HL-60 (cell line): Measurements from ENCODE around the gene PPP1R9A.

Source experiments
- DNase-seq, 2 experiments: peaks; one replicate each; pipeline ENCODE4 v3.0.0-alpha.2; 2010 to 2020; ENCODE audit warnings: low read depth in 1 of 2, low spot score in 1 of 2
- H3K27ac ChIP-seq: fragments of 250-450 bp; sonication (Bioruptor Pico); replicated peaks from 2 replicates; pipeline ENCODE4 v1.5.1; 2020; ENCODE audit warnings: mild to moderate bottlenecking, moderate library complexity
- H3K27me3 ChIP-seq: fragments of 250-450 bp; sonication (Bioruptor Pico); 2 replicates; pipeline ENCODE4 v1.5.1; 2021; ENCODE audit warnings: mild to moderate bottlenecking, moderate library complexity; ENCODE audit not compliant: insufficient read depth, poor library complexity, severe bottlenecking
- H3K4me3 ChIP-seq: replicated peaks from 2 replicates; pipeline ENCODE4 v1.5.1; 2011; ENCODE audit warnings: mild to moderate bottlenecking, control low read depth, low read length; ENCODE audit not compliant: insufficient read depth
- GABPA ChIP-seq: IDR thresholded peaks from 2 replicates; pipeline ENCODE4 v1.6.1; 2012; ENCODE audit warnings: low read depth
- POLR2AphosphoS5 ChIP-seq: IDR thresholded peaks from 2 replicates; pipeline ENCODE4 v1.6.1; 2012; ENCODE audit warnings: low read depth
- REST ChIP-seq: IDR thresholded peaks from 2 replicates; pipeline ENCODE4 v1.6.1; 2012; ENCODE audit warnings: low read depth; ENCODE audit not compliant: insufficient replicate concordance
- SPI1 ChIP-seq: IDR thresholded peaks from 2 replicates; pipeline ENCODE4 v1.6.1; 2012; ENCODE audit warnings: low read depth, mild to moderate bottlenecking, borderline replicate concordance
- TF ChIP-seq, protein P1 (sequence below): IDR thresholded peaks from one replicate; pipeline ENCODE4 v1.5.1; 2011; ENCODE audit warnings: low read length, control low read depth, inconsistent platforms; ENCODE audit not compliant: insufficient read depth

Gene PPP1R9A

DNA sequence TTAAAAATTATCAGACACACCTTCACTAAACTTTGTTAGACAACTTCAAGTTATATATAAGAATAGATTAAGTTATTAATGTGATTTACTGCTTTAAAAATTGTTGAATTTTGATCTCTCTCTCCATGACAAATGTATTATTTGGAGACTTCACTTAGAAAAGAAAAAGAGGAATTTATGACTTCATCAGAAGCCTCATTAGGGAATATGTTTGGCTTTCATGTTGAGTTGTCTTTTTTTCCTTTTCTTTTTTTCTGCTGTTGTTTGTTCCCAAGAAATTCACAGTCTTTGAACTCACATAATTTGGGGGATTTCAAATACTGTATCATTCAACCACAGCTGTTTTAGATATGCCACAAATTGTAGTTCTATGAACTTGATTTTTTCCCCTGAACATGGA is 149.5 kb downstream of the PPP1R9A start:
- TF ChIP-seq POLR2AphosphoS5 (no peak), GABPA (no peak), REST (no peak), SPI1 (no peak)
- TF ChIP-seq, protein P1, sequence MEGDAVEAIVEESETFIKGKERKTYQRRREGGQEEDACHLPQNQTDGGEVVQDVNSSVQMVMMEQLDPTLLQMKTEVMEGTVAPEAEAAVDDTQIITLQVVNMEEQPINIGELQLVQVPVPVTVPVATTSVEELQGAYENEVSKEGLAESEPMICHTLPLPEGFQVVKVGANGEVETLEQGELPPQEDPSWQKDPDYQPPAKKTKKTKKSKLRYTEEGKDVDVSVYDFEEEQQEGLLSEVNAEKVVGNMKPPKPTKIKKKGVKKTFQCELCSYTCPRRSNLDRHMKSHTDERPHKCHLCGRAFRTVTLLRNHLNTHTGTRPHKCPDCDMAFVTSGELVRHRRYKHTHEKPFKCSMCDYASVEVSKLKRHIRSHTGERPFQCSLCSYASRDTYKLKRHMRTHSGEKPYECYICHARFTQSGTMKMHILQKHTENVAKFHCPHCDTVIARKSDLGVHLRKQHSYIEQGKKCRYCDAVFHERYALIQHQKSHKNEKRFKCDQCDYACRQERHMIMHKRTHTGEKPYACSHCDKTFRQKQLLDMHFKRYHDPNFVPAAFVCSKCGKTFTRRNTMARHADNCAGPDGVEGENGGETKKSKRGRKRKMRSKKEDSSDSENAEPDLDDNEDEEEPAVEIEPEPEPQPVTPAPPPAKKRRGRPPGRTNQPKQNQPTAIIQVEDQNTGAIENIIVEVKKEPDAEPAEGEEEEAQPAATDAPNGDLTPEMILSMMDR = no peak
- no peak for DNase-seq
- H3K4me3 ChIP-seq = no peak overlapping the region
- no peaks in the 10 kb centered on the region for H3K27me3 ChIP-seq
- no peak overlapping the region for H3K27ac ChIP-seq

DNA sequence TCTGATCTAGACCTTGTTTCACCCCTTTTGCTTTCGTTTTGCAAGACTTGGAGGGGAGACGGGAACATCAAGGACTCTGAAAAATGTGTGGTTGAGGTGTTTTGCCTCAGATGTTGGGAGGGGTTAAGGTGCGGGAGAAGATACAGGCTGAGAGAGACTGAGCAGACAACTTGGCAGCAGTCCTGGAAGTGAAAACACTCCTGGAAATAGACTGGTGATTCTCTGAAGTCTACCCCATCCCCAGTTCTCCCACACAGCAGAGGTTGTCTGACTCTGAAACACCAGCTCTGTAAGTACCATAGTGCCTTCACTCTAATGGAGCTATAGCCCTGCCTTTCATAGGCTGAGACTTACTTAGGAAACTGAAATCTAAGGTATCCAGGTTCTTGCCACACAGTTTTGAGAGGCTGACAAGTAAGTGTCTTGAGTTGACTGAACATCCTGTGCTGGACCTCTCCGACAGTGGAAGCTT is 152.5 kb downstream of the PPP1R9A start:
- H3K27me3 ChIP-seq = no peaks in the 10 kb centered on the region
- DNase-seq = no peak
- H3K4me3 ChIP-seq = no peak overlapping the region
- TF ChIP-seq POLR2AphosphoS5 (no peak), GABPA (no peak), SPI1 (no peak), REST (no peak)
- TF ChIP-seq, protein P1 = no peak
- H3K27ac ChIP-seq = no peak overlapping the region

DNA sequence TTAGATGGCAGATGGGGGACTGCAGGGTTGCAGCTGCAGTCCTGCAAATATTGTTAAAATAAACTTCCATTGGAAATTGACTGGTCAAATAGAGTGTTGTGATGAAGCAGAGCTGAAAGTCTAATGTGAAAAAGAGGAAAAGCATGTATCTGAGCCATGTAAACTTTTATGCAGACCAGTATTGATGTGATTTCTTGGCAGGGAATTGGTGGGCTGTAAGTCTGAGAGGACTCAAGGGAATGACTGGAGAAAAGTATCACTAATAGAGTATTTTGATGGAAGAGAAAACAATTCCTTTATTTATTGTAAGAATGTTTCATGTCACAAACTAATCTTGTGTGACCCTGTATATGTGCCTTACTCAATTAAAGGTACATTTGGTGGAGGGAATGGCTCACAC is 155.5 kb downstream of the PPP1R9A start:
- no peaks in the 10 kb centered on the region for H3K27me3 ChIP-seq
- no peak overlapping the region for H3K27ac ChIP-seq
- DNase-seq = no peak
- H3K4me3 ChIP-seq = no peak overlapping the region
- TF ChIP-seq SPI1 (no peak), REST (no peak), POLR2AphosphoS5 (no peak)
